HepG2 (cell line): Measurements from ENCODE around the gene TTLL1. TPM values are rescaled to one million over a fixed set of nuclear protein-coding genes. Genes with fewer than 3 reads are reported as not detected.

ENCODE experiments used
- ARNT2 ChIP-seq: sonication (generic); formaldehyde crosslinking; IDR thresholded peaks from 2 replicates; pipeline ENCODE4 v1.8.0; 2022; ENCODE audit warnings: mild to moderate bottlenecking, low read depth, missing genetic modification reagents, moderate library complexity
- CAMTA2 ChIP-seq: sonication (generic); formaldehyde crosslinking; IDR thresholded peaks from 2 replicates; pipeline ENCODE4 v1.4.0; 2020; ENCODE audit warnings: mild to moderate bottlenecking, missing genetic modification reagents, borderline replicate concordance
- CBX1 ChIP-seq: IDR thresholded peaks from one replicate; pipeline ENCODE4 v1.6.1; 2016; ENCODE audit warnings: antibody characterized with exemption, low read depth
- CREB3 ChIP-seq: sonication (generic); formaldehyde crosslinking; IDR thresholded peaks from 2 replicates; pipeline ENCODE4 v1.5.0; 2020; ENCODE audit warnings: missing genetic modification reagents
- HMGA1 ChIP-seq: sonication (generic); formaldehyde crosslinking; conservative IDR thresholded peaks from 2 replicates; pipeline ENCODE4 v1.4.0; 2020; ENCODE audit warnings: missing genetic modification reagents
- KDM4B ChIP-seq: sonication (generic); formaldehyde crosslinking; IDR thresholded peaks from 2 replicates; pipeline ENCODE4 v1.4.0; 2020; ENCODE audit warnings: missing genetic modification reagents
- NAIF1 ChIP-seq: sonication (generic); formaldehyde crosslinking; IDR thresholded peaks from 2 replicates; pipeline ENCODE4 v1.5.0; 2020; ENCODE audit warnings: mild to moderate bottlenecking, missing genetic modification reagents, borderline replicate concordance
- NFE2 ChIP-seq: sonication (generic); formaldehyde crosslinking; IDR thresholded peaks from 2 replicates; pipeline ENCODE4 v1.4.0; 2020; ENCODE audit warnings: missing genetic modification reagents
- PTBP1 ChIP-seq: fragments of 200-400 bp; formaldehyde crosslinking; IDR thresholded peaks from 2 replicates; pipeline ENCODE4 v1.6.1; 2018; ENCODE audit warnings: low read length, low read depth; ENCODE audit not compliant: poor library complexity, severe bottlenecking
- RARG ChIP-seq: sonication (generic); formaldehyde crosslinking; IDR thresholded peaks from 2 replicates; pipeline ENCODE4 v1.4.0; 2020; ENCODE audit warnings: low read depth, mild to moderate bottlenecking, missing genetic modification reagents
- SAP130 ChIP-seq: IDR thresholded peaks from 2 replicates; pipeline ENCODE4 v1.6.1; 2016; ENCODE audit warnings: low read depth
- SUZ12 ChIP-seq: fragments of 150-350 bp; IDR thresholded peaks from 2 replicates; pipeline ENCODE4 v1.6.1; 2014; ENCODE audit warnings: low read depth, low read length
- THRA ChIP-seq: sonication (generic); formaldehyde crosslinking; IDR thresholded peaks from 2 replicates; pipeline ENCODE4 v1.4.0; 2020; ENCODE audit warnings: missing genetic modification reagents, borderline replicate concordance
- U2AF2 ChIP-seq: fragments of 200-400 bp; formaldehyde crosslinking; IDR thresholded peaks from 2 replicates; pipeline ENCODE4 v1.6.1; 2017; ENCODE audit warnings: low read depth, mild to moderate bottlenecking, low read length
- WIZ ChIP-seq: sonication (generic); formaldehyde crosslinking; IDR thresholded peaks from 2 replicates; pipeline ENCODE4 v1.5.1; 2020; ENCODE audit warnings: mild to moderate bottlenecking, missing genetic modification reagents
- ZBTB43 ChIP-seq: sonication (generic); formaldehyde crosslinking; conservative IDR thresholded peaks from 2 replicates; pipeline ENCODE4 v1.4.0; 2020; ENCODE audit warnings: missing genetic modification reagents
- ZBTB49 ChIP-seq: sonication (generic); formaldehyde crosslinking; IDR thresholded peaks from 2 replicates; pipeline ENCODE4 v1.4.0; 2020; ENCODE audit warnings: missing genetic modification reagents, borderline replicate concordance
- ZKSCAN1 ChIP-seq: fragments of 150-350 bp; IDR thresholded peaks from 2 replicates; pipeline ENCODE4 v1.6.1; 2014; ENCODE audit warnings: low read length
- ZNF460 ChIP-seq: sonication (generic); formaldehyde crosslinking; IDR thresholded peaks from 2 replicates; pipeline ENCODE4 v1.5.1; 2020; ENCODE audit warnings: missing genetic modification reagents, mild to moderate bottlenecking, borderline replicate concordance
- ZNF775 ChIP-seq: sonication (generic); formaldehyde crosslinking; IDR thresholded peaks from 2 replicates; pipeline ENCODE4 v1.4.0; 2020; ENCODE audit warnings: missing genetic modification reagents, mild to moderate bottlenecking, moderate library complexity, borderline replicate concordance
- ZNF784 ChIP-seq: sonication (generic); formaldehyde crosslinking; IDR thresholded peaks from 2 replicates; pipeline ENCODE4 v1.5.1; 2020; ENCODE audit warnings: missing genetic modification reagents, mild to moderate bottlenecking, borderline replicate concordance
- ZNF792 ChIP-seq: IDR thresholded peaks from 2 replicates; pipeline ENCODE4 v1.6.1; 2016
- polyA plus RNA-seq, 8 experiments: library from polyadenylated mRNA; depleted of rRNA in 3 of 8; stranded (reverse) in 7 of 8; unstranded in 1 of 8; fragments of >200 nt; fragmentation: Illumina TruSeq in 4 of 8; extraction: Trizol in 4 of 8; gene quantifications; 2 replicates each; pipeline versions ENCODE4 v1.2.1 to v1.2.3, GENCODE V29; 2011 to 2016; ENCODE audit warnings: low read depth in 4 of 8, missing spikeins in 1 of 8, mixed read lengths in 1 of 8; ENCODE audit not compliant: insufficient read depth in 1 of 8
- total RNA-seq, 5 experiments: library from RNA; depleted of rRNA; stranded (reverse); fragments of >200 nt; fragmentation: Illumina TruSeq; extraction: Trizol; gene quantifications; 2 replicates each; pipeline ENCODE4 v1.2.3, GENCODE V29; 2016; ENCODE audit warnings: low read depth in 1 of 5

TTLL1 gene
- total and polyA plus RNA-seq, 2 of the 13 experiments (the other 11 are each of a cell fraction or from before 2014, with no cell fraction given): 1.6 to 5.3 TPM

GRCh38 chr22:43014869-43015676, 74.1 kb downstream of the TTLL1 start, which contains the start of gene PACSIN2 (continued):
- TF ChIP-seq THRA (CRISPR knock-in tag): peak; percentile 72; the same call in 1 of the 2 replicates
- no peak for TF ChIP-seq ZNF784 (CRISPR knock-in tag)
- no peak for TF ChIP-seq ZNF775 (CRISPR knock-in tag)
- 0 out of 2 replicates have a peak, but pooled peaks have one; percentile 28 for TF ChIP-seq ZBTB43 (CRISPR knock-in tag)
- TF ChIP-seq WIZ: peak; percentile 33; the same call in 1 of the 2 replicates
- TF ChIP-seq ZNF460 (CRISPR knock-in tag): no peak
- TF ChIP-seq RARG (CRISPR knock-in tag): no peak
- TF ChIP-seq CAMTA2 (CRISPR knock-in tag): peak; percentile 35; the same call in 1 of the 2 replicates
- peak; percentile 52; the same call in 1 of the 2 replicates for TF ChIP-seq ARNT2
- TF ChIP-seq CBX1: no peak
- no peak for TF ChIP-seq NFE2
- 0 out of 2 replicates have a peak, but pooled peaks have one; percentile 72 for TF ChIP-seq CREB3
- 0 out of 2 replicates have a peak, but pooled peaks have one; percentile 29 for TF ChIP-seq KDM4B (CRISPR knock-in tag)
- TF ChIP-seq SAP130: peak; percentile 64
- peak; percentile 64; the same call in 1 of the 2 replicates for TF ChIP-seq ZNF792 (CRISPR knock-in tag)
- no peak; the same call in 1 of the 2 replicates for TF ChIP-seq NAIF1 (CRISPR knock-in tag)
- TF ChIP-seq SUZ12: no peak
- no peak for TF ChIP-seq PTBP1
- TF ChIP-seq ZBTB49 (CRISPR knock-in tag): no peak
- no peak for TF ChIP-seq U2AF2
- no peak for TF ChIP-seq ZKSCAN1
- TF ChIP-seq HMGA1 (CRISPR knock-in tag): no peak
